Kidney (tissue), 14 donors: Measurements from ENCODE around the gene PIGC. TPM values are rescaled to one million over a fixed set of nuclear protein-coding genes. Genes with fewer than 3 reads are reported as not detected.

Experiments used
- DNase-seq, 5 donors: peaks; one replicate each; pipeline ENCODE4 v3.0.0-alpha.2; 2013 to 2020
- FAIRE-seq: peaks from 2 replicates; lab custom pipeline; 2012; peaks lifted over from hg19 to GRCh38; lab: Jason Lieb, UNC
- H3K27ac ChIP-seq, 2 donors: one replicate each; pipeline ENCODE4 v1.7.0; 2013; ENCODE audit warnings: low read depth in 2 of 2, low read length in 2 of 2, inconsistent platforms in 1 of 2
- H3K27me3 ChIP-seq: one replicate; pipeline ENCODE4 v1.7.1; 2013; ENCODE audit warnings: low read length, inconsistent platforms; ENCODE audit not compliant: control insufficient read depth, insufficient read depth
- H3K36me3 ChIP-seq, 3 donors: one replicate each; pipeline versions ENCODE4 v1.7.0 to v1.7.1; 2013; ENCODE audit warnings: low read length in 3 of 3, control low read depth in 1 of 3, inconsistent platforms in 1 of 3; ENCODE audit not compliant: insufficient read depth in 3 of 3, control insufficient read depth in 2 of 3
- H3K4me1 ChIP-seq, 3 donors: one replicate each; pipeline versions ENCODE4 v1.7.0 to v1.7.1; 2013; ENCODE audit warnings: low read length in 3 of 3, inconsistent platforms in 1 of 3, low read depth in 1 of 3; ENCODE audit not compliant: control insufficient read depth in 2 of 3, insufficient read depth in 2 of 3
- H3K4me3 ChIP-seq, 3 donors: one replicate each; pipeline versions ENCODE4 v1.7.0 to v1.8.1; 2013; ENCODE audit warnings: low read length in 3 of 3, control low read depth in 1 of 3, inconsistent platforms in 1 of 3
- H3K9ac ChIP-seq, 3 donors: one replicate each; pipeline versions ENCODE4 v1.7.0 to v1.7.1; 2013; ENCODE audit warnings: low read length in 3 of 3, control low read depth in 1 of 3, inconsistent platforms in 1 of 3
- H3K9me3 ChIP-seq, 3 donors: one replicate each; pipeline versions ENCODE4 v1.7.0 to v1.7.1; 2013; ENCODE audit warnings: low read length in 3 of 3, control low read depth in 1 of 3, inconsistent platforms in 1 of 3; ENCODE audit not compliant: control insufficient read depth in 2 of 3, insufficient read depth in 1 of 3
- intact Hi-C: fragments of 100-400 bp; cut with DNase I; formaldehyde crosslinking; loops from one replicate; pipeline ENCODE4 v1.11.1; 2022
- polyA plus RNA-seq: library from polyadenylated mRNA; stranded (reverse); fragments of 350-450 nt; fragmentation: Illumina TruSeq; extraction: RNeasy Lipid Tissue Mini Kit (QIAGEN cat#74804); gene quantifications from one replicate; pipeline ENCODE4 v1.2.3, GENCODE V29; 2014; ENCODE audit warnings: low read depth, low replicate concordance; ENCODE audit not compliant: insufficient read depth
- total RNA-seq: library from RNA; stranded (reverse); fragmentation: NEBNext Ultra II Directional; extraction: Animal tissue kit (Norgen Biotek cat#: 25700); gene quantifications from one replicate; pipeline ENCODE4 v1.2.1, GENCODE V29; 2021
- TF ChIP-seq, protein P1 (sequence below): IDR thresholded peaks from 3 replicates; pipeline ENCODE4 v1.5.1; 2012; ENCODE audit warnings: mild to moderate bottlenecking, moderate library complexity, borderline replicate concordance; ENCODE audit not compliant: insufficient read depth; ENCODE audit errors: extremely low read depth
- donor health status: control.
- donor health status: control.
- donor health status: control.
- donor health status: control.
- donor health status: control.
- donor health status: DM: yes; HTN: yes; CAD: no.
- donor health status: Normal renal cell carcinoma (clear cell type).

PIGC gene
- total and polyA plus RNA-seq, 2 donors from 2014 or later: 27.6 to 28.6 TPM

DNA sequence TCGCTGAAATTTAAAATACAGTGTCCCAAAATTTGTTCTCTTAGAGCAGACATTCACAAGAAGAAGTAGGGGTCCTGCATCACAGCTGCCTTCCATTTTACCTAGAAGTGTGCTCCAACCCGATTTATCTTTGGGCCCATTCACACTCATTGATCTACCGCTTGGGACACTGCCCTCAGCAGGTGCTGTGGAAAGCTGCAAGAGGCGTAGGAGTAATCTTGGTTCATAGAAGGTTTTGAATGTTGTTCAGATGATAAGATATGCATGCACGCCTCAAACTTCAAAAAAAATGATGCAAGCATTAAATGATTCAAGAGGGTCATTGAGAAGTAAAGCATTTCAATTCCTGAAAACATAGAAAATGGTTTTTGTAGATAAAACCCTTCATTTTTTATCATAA, 42.0 kb downstream of the PIGC start:
- TF ChIP-seq, protein P1, sequence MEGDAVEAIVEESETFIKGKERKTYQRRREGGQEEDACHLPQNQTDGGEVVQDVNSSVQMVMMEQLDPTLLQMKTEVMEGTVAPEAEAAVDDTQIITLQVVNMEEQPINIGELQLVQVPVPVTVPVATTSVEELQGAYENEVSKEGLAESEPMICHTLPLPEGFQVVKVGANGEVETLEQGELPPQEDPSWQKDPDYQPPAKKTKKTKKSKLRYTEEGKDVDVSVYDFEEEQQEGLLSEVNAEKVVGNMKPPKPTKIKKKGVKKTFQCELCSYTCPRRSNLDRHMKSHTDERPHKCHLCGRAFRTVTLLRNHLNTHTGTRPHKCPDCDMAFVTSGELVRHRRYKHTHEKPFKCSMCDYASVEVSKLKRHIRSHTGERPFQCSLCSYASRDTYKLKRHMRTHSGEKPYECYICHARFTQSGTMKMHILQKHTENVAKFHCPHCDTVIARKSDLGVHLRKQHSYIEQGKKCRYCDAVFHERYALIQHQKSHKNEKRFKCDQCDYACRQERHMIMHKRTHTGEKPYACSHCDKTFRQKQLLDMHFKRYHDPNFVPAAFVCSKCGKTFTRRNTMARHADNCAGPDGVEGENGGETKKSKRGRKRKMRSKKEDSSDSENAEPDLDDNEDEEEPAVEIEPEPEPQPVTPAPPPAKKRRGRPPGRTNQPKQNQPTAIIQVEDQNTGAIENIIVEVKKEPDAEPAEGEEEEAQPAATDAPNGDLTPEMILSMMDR: no peak
- H3K9ac ChIP-seq: no peak overlapping the region
- FAIRE-seq (no peak), DNase-seq (no peak)
- no peak overlapping the region for H3K27ac ChIP-seq
- intact Hi-C loops: no loop called here
- H3K4me3 ChIP-seq: no peak overlapping the region
- H3K9me3 ChIP-seq: no peaks in the 10 kb centered on the region
- H3K27me3 ChIP-seq: no peaks in the 10 kb centered on the region
- no peaks in the 10 kb centered on the region for H3K36me3 ChIP-seq
- peaks cover 2 to 11% (median 3%) of the 10 kb centered on the region in 3 donors for H3K4me1 ChIP-seq

DNA sequence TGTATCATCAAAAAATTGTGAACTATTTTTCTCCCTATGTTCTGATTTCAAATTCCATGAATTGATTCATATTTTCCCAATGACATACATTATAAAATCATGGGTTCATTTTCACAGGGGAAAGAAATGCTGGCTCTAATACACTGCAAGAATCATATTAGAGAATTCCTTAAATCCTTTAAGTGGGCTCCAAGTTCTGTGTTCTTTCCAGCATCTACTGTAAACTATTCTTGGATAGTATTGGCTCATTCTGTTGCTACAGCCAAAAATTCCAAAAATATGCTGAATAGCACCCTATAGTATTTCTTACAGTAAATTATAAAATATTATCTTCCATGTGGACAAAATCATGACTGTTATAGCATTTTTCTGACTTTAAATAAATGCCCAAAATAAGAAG, 42.4 kb downstream of the PIGC start:
- DNase-seq (no peak), FAIRE-seq (no peak)
- intact Hi-C loops: no loop called here
- H3K27me3 ChIP-seq: no peaks in the 10 kb centered on the region
- H3K4me1 ChIP-seq: peaks cover 2 to 11% (median 3%) of the 10 kb centered on the region in 3 donors
- TF ChIP-seq, protein P1: no peak
- no peak overlapping the region for H3K4me3 ChIP-seq
- H3K9ac ChIP-seq: no peak overlapping the region
- H3K27ac ChIP-seq: no peak overlapping the region
- H3K9me3 ChIP-seq: no peaks in the 10 kb centered on the region
- no peaks in the 10 kb centered on the region for H3K36me3 ChIP-seq

DNA sequence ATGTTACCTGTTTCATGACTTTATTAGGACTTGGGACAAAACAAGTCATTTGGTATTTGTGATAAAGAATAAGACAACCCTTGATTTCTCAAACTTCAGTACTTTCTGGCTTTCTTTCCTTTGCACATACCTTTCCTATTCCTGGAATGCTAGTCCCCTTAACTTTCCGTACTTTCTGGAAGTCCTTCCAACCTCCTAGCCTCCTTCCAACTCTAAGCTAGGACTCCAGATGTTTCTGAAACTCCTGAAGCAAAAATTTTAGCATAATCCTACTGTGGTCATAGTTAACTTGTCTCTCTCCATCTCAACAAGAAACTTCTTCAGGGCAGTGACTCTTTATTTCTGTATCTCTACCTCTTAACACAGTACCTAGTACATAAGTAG, 43.2 kb downstream of the PIGC start:
- no peaks in the 10 kb centered on the region for H3K9me3 ChIP-seq
- H3K9ac ChIP-seq: no peak overlapping the region
- no peak overlapping the region for H3K4me3 ChIP-seq
- no peak overlapping the region for H3K27ac ChIP-seq
- FAIRE-seq (no peak), DNase-seq (no peak)
- H3K27me3 ChIP-seq: no peaks in the 10 kb centered on the region
- H3K36me3 ChIP-seq: no peaks in the 10 kb centered on the region
- H3K4me1 ChIP-seq: peaks cover 2 to 11% (median 3%) of the 10 kb centered on the region in 3 donors
- TF ChIP-seq, protein P1: no peak
- intact Hi-C loops: no loop called here
